ENCODE data around the gene NAA15. TPM values are rescaled to one million over a fixed set of nuclear protein-coding genes. Genes with fewer than 3 reads are reported as not detected.
A peak's percentile ranks its signal among the peaks of the same experiment; 100 is the strongest.

NAA15 gene
- total RNA-seq, 2 donors from 2014 or later: 16.5 to 22.8 TPM

DNA sequence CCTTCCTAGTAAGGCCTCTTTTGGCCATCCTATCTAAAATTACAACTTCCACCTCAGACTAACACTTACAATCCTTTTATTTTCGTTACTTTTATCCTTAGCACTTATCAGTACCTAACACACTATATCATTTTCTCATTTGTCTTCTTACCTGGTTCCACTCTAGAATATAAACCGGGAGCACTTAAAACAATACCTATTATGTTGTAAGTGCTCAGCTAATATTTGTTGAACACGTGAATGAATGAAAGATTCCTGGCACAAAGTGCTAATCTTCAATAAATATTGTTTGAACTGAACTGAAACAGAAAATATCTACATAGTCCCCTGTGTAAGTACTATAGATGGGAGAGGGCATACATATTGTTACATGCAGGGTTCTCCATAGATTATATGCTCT lies 35.7 kb upstream of the NAA15 start:
- intact Hi-C loops (cut with DNase I): no loop called here
- TF ChIP-seq POLR2A (IDR thresholded peaks at IDR 0.05): no peak
- no peak for TF ChIP-seq CTCF (IDR thresholded peaks at IDR 0.05)
- Histone ChIP-seq H3K27ac (no peak overlapping the region), H3K9me3 (no peaks in the 10 kb centered on the region), H3K4me3 (no peak overlapping the region), H3K36me3 (replicated peaks in 1 of 2; ENCODE audit: insufficient read depth in 1 of 2, low read depth in 2 of 2) (no peaks in the 10 kb centered on the region), H3K27me3 (no peaks in the 10 kb centered on the region), H3K4me1 (peaks cover 18% of the 10 kb centered on the region)
- WGBS, 2 donors: 11 to 16% methylated on average over 3 of the region's 3 CpGs
- DNase-seq: no peak
- ATAC-seq: no peak

- no peaks in the 10 kb centered on the region for H3K9me3 ChIP-seq
- H3K36me3 ChIP-seq (replicated peaks in 1 of 2; ENCODE audit: insufficient read depth in 1 of 2, low read depth in 2 of 2): no peaks in the 10 kb centered on the region
- WGBS, 2 donors: 0% methylated on average over 1 of the region's 1 CpG
- peaks cover 18% of the 10 kb centered on the region for H3K4me1 ChIP-seq
- no peak for DNase-seq
- peak overlapping the region in 2 of 4 donors; percentile 15 to 60 for H3K27ac ChIP-seq
- H3K4me3 ChIP-seq: no peak overlapping the region
- no peak for TF ChIP-seq CTCF (IDR thresholded peaks at IDR 0.05)
- ATAC-seq: no peak
- intact Hi-C loops (cut with DNase I): no loop called here
- no peaks in the 10 kb centered on the region for H3K27me3 ChIP-seq
Observed at GRCh38 chr4:139266208-139266582, 35.1 kb upstream of the NAA15 start.

GRCh38 chr4:139266583-139267257 lies 34.6 kb upstream of the NAA15 start:
- Histone ChIP-seq H3K36me3 (replicated peaks in 1 of 2; ENCODE audit: insufficient read depth in 1 of 2, low read depth in 2 of 2) (no peaks in the 10 kb centered on the region), H3K9me3 (no peaks in the 10 kb centered on the region), H3K4me1 (peaks cover 18% of the 10 kb centered on the region), H3K27me3 (no peaks in the 10 kb centered on the region), H3K4me3 (no peak overlapping the region), H3K27ac (peak overlapping the region in 2 of 4 donors; percentile 15 to 60)
- TF ChIP-seq CTCF (IDR thresholded peaks at IDR 0.05): no peak
- TF ChIP-seq POLR2A (IDR thresholded peaks at IDR 0.05): no peak
- peak; percentile 68 for ATAC-seq
- 10 to 12% methylated on average over 14 of the region's 14 CpGs for WGBS, 2 donors
- peak; percentile 34 to 67 (median 60) for DNase-seq
- intact Hi-C loops (cut with DNase I): no loop called here

DNA sequence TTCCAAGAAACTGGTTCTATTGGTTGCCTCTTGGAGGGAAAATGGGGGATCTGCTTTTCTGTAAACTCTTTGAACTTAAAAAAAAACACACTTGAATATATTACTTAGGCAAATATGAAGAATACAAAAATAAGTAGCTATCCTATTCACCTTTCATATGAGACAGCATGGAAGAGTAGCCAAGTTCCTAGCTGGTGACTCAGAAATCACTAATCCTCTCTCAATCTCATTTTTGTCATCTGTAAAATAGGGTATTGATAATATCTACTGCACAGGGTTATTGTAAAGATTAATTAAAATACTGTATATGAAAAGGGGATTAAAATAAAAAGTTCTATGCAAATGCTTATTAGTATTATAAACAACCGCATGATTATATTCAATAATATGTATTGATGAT lies 34.0 kb upstream of the NAA15 start:
- Histone ChIP-seq H3K27ac (no peak overlapping the region), H3K36me3 (replicated peaks in 1 of 2; ENCODE audit: insufficient read depth in 1 of 2, low read depth in 2 of 2) (no peaks in the 10 kb centered on the region), H3K9me3 (no peaks in the 10 kb centered on the region), H3K4me3 (no peak overlapping the region), H3K27me3 (no peaks in the 10 kb centered on the region), H3K4me1 (peaks cover 18% of the 10 kb centered on the region)
- DNase-seq: no peak
- WGBS, 2 donors: 97 to 98% methylated on average over 1 of the region's 1 CpG
- no peak for ATAC-seq
- TF ChIP-seq CTCF (IDR thresholded peaks at IDR 0.05) (no peak), POLR2A (IDR thresholded peaks at IDR 0.05) (no peak)
- intact Hi-C loops (cut with DNase I): no loop called here

DNA sequence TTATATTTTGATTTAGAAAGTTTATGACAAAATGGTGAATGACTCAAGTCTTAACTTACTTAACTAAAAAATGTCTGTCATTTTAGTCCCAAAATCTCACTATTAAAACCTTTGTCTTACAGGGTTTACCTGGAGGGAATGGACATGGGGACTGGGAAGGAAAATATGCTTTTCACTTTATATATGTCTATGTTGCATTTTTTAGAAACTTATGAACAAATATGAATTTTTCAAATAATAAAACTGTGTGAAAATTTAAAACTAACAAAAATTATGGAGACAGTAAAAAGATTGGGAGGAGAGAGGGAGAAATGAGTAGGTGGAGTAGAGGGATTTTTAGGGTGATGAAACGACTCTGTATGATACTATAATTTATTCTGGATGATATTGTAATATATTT lies 27.5 kb upstream of the NAA15 start:
- Histone ChIP-seq H3K4me3 (no peak overlapping the region), H3K27ac (no peak overlapping the region), H3K27me3 (peaks cover 0 to under 1% of the 10 kb centered on the region in 2 donors), H3K36me3 (replicated peaks in 1 of 2; ENCODE audit: insufficient read depth in 1 of 2, low read depth in 2 of 2) (no peaks in the 10 kb centered on the region), H3K9me3 (no peaks in the 10 kb centered on the region), H3K4me1 (no peaks in the 10 kb centered on the region)
- 74 to 78% methylated on average over 1 of the region's 1 CpG for WGBS, 2 donors
- intact Hi-C loops (cut with DNase I): no loop called here
- ATAC-seq (no peak), DNase-seq (no peak)
- TF ChIP-seq CTCF (IDR thresholded peaks at IDR 0.05) (no peak), POLR2A (IDR thresholded peaks at IDR 0.05) (no peak)
